NCI-H2171 (cell line): ENCODE data around the gene PRRX1.

ENCODE experiments used
- DNase-seq: peaks from one replicate; lab custom pipeline; 2025; lab: John Stamatoyannopoulos, UW

PRRX1 gene

DNA sequence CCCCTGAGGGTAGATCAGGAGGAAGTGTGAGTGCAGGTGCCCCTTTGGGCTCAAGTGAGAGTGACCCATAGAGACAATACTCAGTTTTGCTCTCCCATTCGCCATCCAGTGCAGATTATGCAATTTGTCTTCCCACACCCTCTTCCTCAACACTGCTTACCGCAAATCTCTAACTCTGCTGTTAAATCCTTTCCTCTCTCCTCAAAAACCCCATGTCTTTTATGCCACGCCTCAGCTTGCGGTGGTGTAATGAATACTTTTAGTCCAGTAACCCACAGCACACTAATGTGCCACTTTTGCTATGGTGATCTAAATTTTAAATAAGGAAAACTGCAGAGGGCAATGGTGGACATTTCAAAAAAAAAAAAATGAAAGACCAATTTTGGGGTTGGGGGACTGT, 57.7 kb downstream of the PRRX1 start:
- no peak for DNase-seq

- DNase-seq: no peak
Measured at GRCh38 chr1:170723518-170723917, 59.6 kb downstream of the PRRX1 start.

GRCh38 chr1:170725326-170725725, 61.4 kb downstream of the PRRX1 start:
- DNase-seq: no peak

- no peak for DNase-seq
Measured at GRCh38 chr1:170727963-170728362, 64.0 kb downstream of the PRRX1 start.

DNA sequence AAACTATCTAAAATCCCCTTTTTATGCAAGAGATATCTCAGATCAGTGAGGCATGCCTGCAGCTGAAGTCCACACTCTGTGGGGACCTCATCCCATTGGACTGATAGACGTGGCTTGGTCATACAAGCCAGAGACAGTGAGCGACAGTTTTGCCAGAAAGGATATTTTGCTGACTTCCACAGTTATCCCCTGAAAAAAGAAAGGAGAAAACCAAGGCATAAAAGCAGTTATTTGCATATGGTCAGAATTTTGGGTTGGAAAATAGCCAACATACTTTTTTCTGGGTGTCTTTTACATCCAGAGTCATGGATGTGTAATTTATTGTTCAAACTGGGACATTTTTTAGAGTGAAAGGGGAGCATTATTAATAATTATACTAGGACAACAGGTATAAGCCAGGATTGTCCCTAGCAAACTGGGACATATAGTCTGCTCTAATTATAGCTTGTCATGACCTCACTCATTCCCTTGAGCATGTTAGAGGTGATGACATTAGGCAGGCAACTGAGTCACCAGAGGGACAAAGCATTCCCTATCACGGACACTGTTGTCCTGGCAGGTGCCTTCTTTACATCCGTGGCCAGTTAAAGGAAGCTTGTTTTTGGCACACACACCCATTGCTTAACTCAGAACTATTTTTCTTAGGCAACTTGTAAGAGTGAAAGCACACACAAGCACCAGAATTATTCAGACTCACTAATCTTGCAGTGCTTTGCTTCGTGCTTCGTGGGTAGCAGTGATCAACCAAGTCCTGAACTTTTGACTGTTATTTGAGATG, 65.5 kb downstream of the PRRX1 start:
- DNase-seq: no peak

GRCh38 chr1:170730014-170730413, 66.1 kb downstream of the PRRX1 start:
- no peak for DNase-seq

GRCh38 chr1:170730438-170730837, 66.5 kb downstream of the PRRX1 start:
- DNase-seq: no peak

DNA sequence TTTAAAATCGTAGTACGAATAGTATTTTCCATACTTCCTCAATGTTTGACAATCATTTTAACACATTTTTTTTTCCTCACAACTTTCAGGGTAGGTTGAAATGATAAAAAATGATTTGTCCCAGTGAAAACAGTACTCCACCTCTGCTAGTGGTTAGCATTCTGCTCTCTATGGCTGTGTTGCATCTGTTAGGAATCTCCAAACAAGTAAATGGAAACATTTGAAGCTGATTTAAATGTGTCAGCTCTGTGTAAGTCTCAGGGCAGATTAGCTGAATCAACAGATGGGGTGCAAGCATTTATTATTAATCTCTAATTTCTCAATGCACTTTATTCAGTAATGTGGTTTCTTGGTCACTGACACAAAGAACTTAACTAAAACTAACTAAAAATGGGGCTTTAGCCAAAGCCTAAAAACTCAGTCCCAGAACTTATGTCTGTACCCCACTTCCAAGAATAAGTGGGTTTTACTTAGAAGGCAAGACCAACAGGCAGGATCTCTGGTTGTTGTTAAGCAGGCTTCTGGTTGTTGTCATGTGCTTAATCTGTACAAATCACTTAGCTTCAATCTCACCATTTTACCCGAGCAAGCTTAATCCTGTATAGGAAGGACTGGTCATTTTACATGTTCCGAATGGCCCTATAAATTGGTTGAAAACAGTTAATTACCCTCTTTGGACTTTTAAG, 67.8 kb downstream of the PRRX1 start:
- no peak for DNase-seq

- DNase-seq: no peak
Measured at GRCh38 chr1:170732252-170732588, 68.3 kb downstream of the PRRX1 start.

GRCh38 chr1:170734412-170735175, 70.7 kb downstream of the PRRX1 start:
- DNase-seq: no peak

GRCh38 chr1:170735366-170736263, 71.7 kb downstream of the PRRX1 start:
- DNase-seq: no peak

DNA sequence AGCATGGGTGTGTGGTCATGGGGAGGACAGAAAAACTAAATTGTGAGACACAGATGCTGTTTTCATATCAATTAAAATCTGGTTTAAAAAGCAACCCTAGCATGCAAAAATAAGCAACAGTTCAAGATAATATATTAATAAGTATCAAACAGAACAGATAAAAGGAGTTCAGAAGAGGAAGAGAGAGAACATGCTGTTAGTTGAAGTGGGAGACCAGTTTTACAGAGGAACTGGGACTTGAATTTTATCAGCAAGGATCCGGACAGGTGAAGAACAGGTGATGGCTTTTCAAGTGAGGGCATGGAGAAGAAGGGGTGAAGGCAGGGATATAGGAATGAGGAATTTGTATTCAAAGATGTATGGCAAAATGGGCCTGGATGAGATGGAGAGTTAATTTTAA, 75.9 kb downstream of the PRRX1 start:
- no peak for DNase-seq

- no peak for DNase-seq
Measured at GRCh38 chr1:170741678-170742077, 77.7 kb downstream of the PRRX1 start.

DNA sequence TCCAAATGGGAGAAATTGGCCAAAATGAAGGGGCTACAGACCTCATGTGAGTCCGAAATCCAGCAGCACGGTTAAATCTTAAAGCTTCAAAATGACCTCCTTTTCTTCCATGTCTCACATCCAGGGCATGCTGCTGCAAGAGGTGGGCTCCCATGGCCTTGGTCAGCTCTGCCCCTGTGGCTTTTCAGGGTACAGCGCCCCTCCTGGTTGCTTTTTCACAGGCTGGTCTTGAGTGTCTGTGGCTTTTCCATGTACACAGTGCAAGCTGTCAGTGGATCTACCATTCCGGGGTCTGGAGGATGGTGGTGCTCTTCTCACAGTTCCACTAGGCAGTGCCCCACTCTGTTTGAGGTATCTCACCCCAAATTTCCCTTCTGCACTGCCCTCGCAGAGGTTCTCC, 78.7 kb downstream of the PRRX1 start:
- no peak for DNase-seq

GRCh38 chr1:170743083-170743482, 79.2 kb downstream of the PRRX1 start:
- no peak for DNase-seq

GRCh38 chr1:170749549-170749948, 85.6 kb downstream of the PRRX1 start:
- no peak for DNase-seq

DNA sequence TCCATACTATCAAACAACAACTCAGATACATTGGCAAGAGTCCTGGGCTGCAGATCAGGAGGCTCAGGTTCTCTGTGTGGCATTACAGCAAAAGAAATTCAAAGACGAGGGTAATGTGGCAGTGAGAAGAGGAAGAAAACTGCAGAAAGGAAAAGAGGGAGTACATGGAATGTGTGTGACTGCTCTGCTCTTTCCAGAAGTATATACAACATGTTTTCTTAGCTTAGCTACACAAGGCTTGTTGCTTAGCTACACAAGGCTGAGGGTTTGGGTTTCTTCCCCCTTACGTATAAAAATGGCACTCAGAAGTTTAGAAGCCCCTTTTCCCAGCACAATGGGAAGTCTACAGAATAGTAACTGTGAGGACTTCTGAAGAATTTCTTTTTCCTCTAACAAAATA, 86.0 kb downstream of the PRRX1 start:
- DNase-seq: no peak

DNA sequence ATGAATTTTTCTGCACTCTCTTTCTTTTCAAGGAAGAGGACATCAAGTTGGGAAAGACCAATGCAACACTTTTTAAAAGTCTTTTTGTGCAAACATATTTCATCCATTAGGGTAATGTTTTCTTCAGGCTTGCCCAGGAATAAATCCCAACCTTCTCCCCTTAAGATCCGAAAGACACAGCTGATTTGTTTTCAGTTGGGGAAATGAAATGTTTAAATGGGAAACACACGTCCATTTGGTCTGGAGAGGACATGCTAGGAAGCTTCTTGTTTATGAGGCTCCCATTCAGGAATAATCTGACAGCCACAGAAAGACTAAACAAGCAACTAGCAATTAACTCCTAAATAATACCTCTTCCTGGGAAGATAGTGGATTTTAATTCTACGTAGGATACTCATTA, 91.9 kb downstream of the PRRX1 start:
- DNase-seq: no peak

DNA sequence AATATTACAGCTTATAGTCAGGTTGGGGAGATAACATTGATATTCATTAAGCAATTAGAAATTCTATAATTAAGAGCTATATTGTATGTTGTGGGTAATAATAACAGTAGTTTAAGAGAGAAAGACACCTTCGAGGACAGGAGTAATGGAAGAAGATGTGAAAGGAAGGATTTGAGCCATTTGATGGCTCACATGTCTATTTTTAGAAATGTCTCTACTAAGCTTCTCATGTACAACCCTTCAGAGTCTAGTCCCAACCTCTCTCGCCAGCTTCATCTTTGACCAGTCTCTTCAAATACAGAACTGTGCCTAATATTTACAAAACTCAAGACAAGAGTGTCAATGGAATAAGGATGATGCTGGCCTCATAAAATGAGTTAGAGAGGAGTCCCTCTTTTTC, 95.1 kb downstream of the PRRX1 start:
- no peak for DNase-seq

- no peak for DNase-seq
Measured at GRCh38 chr1:170765279-170765678, 101.3 kb downstream of the PRRX1 start.

DNA sequence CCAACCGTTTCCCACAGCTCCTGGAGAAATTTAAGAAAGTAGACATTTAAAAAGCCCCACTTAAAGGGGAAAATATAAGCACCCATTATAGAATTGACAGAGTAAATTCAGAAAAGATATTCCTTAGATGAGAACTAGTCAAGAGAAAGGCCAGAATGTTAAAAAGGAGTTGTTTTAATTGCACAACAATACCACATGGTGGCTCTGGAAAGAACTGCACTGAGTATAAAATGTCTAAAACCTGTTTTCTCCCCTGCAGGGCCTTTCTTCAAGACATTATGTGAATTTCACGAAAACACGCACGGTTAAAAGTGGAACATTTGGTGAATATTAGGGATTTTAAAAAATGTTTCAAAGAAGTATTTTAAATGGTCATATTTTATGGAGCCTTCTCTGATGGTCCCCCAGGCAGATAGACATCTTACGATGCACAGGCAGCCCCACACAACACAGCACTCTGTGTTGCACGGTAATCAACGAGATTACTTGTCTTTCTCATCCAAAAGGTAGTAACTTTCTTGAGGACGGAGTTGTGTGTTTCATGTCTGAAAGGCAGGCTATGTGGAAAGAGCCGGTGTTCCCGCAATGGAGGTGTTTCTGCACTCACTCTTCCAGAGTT, 101.9 kb downstream of the PRRX1 start:
- no peak for DNase-seq

- no peak for DNase-seq
Measured at GRCh38 chr1:170768929-170769328, 105.0 kb downstream of the PRRX1 start.
